Activated CD8-positive, alpha-beta memory T cell treated with anti-CD3 and anti-CD28 coated beads, Interleukin-2, amount 50 U/mL, for 1 hour (primary cell): ENCODE measurements around the gene SLPI.

Experiments used
- DNase-seq: peaks from one replicate; pipeline ENCODE4 v3.0.0-alpha.2; 2020; ENCODE audit errors: extremely low read depth

SLPI gene

GRCh38 chr20:45275338-45275737, 21.0 kb upstream of the SLPI start:
- DNase-seq: no peak

GRCh38 chr20:45269754-45270270, 15.4 kb upstream of the SLPI start:
- no peak for DNase-seq

GRCh38 chr20:45269056-45269455, 14.7 kb upstream of the SLPI start:
- no peak for DNase-seq

DNA sequence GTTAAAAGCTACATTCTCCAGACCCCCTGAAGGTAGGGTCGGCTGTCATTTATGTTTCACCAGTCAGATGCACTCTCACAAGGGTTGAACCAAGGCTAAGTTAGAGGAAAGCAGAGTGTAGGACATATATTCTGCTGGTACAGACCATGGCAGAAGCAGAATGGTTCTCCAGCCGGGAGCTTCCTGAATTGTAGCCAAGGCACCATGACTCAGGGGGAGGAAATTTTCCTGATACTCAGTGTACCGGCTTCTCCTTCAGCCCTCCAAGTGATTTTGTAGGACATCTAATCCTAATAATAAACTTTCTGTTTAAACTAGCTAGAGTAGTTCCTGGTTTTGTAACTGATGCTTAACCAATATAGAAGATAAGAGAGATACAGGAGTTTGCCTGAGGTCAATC, 14.2 kb upstream of the SLPI start:
- no peak for DNase-seq

- DNase-seq: no peak
These were observed 12.6 kb upstream of the SLPI start for GRCh38 chr20:45266977-45267376.

DNA sequence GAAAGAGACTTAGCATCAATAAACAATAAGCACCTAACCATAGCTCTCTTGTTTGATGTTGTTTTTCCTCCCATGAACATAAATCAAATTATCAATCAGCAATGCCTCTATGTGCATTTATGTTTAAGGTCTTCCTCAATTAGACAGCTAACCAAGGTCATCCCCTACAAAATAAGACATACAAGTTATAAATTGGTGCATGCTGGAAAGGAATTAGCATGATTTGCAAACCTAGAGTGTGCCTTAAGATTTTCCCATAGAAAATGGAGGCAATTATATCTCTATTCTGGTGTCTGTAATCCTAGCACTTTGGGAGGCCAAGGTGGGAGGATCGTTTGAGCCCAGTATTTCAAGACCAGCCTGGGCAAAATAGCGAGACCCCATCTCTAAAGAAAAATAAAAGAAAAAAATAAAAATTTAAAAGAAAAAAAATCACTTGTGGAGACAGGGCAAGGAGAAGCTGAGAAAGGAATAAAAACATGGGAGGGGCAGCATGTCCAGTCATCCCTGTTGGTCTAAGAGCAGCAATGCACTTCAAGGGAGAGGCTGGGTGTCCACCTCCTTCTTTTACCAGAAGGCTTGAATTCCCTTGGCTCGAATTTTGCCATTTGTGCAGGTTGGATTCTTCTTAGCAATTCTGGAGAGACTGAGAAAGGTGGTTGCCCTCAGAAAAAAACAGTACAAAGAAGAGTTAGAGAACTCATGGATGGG, 9.3 kb upstream of the SLPI start:
- DNase-seq: no peak

- no peak for DNase-seq
These were observed 4.3 kb upstream of the SLPI start for GRCh38 chr20:45258664-45259063.

- no peak for DNase-seq
These were observed 3.9 kb upstream of the SLPI start for GRCh38 chr20:45258259-45258658.

GRCh38 chr20:45257711-45258110, 3.3 kb upstream of the SLPI start:
- DNase-seq: no peak

DNA sequence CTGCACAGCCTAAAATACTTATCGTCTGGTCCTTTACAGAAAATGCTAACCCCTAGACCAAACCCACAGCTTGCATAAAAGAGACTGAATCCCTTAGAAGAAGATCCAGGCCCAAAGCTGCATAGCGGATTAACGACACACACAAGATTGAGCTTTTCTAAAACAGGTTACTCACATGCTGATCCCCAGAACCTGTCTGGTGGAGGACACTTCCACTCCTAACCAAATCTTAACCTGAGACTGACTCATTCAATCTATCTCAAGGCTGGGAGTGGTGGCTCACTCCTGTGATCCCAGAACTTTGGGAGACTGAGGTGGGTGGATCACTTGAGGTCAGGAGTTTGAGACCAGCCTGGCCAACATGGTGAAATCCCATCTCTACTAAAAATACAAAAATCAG, 2.8 kb upstream of the SLPI start:
- DNase-seq: no peak

- DNase-seq: no peak
These were observed 1.1 kb downstream of the SLPI start for GRCh38 chr20:45253261-45253660.

DNA sequence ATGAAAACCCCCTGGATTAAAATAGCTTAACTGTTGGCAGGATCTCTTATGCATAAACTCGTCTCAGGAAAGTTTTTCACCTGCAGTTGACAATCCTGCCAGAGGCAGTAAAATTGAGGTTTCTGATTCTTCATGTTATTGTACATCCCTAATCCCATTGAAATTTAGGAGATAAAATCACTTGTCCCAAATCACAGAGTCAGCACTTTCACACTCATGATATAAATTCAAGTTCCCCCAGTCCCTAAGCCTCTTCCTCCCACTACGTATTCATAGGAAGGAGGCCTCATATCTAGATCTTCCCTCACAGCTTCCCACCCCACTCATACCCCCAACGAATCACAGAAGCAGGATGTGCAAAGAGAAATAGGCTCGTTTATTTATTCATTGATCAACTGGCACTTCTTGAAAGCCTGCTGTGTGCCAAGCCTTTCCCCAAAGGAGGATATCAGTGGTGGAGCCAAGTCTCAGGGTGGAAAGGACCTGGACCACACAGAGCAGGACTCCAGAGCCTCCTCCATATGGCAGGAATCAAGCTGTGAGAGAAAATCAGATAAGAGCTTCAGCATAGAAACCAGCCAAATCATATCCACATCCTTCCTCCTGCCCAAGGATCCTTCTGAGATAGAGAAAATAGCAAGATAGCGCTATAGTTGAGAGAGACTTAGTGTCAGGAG, 2.3 kb downstream of the SLPI start:
- DNase-seq: no peak

- no peak for DNase-seq
These were observed 5.8 kb downstream of the SLPI start for GRCh38 chr20:45248609-45249008.

DNA sequence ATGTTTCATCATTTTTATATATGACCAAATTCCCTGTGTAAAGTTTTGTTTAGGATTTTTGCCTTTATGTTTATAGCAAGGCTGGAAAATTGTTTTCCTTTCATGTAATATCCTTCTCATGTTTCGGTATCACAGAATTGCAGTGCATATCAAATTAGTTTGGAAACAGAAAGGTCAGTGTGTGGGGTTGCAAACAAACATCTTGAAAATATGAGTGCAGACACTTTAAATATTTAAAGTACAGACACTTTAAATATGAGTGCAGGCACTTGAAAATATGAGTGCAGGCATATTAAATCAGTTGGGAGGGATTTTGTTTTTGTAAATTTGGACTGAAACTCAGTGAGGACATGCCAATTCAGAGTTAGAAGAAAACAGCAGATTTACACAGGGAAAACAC, 6.5 kb downstream of the SLPI start:
- DNase-seq: no peak

GRCh38 chr20:45246109-45246508, 8.3 kb downstream of the SLPI start:
- no peak for DNase-seq

GRCh38 chr20:45238139-45238538, 16.2 kb downstream of the SLPI start:
- no peak for DNase-seq

GRCh38 chr20:45235995-45236394, 18.4 kb downstream of the SLPI start:
- no peak for DNase-seq

- DNase-seq: no peak
These were observed 23.7 kb downstream of the SLPI start for GRCh38 chr20:45230631-45231030.

DNA sequence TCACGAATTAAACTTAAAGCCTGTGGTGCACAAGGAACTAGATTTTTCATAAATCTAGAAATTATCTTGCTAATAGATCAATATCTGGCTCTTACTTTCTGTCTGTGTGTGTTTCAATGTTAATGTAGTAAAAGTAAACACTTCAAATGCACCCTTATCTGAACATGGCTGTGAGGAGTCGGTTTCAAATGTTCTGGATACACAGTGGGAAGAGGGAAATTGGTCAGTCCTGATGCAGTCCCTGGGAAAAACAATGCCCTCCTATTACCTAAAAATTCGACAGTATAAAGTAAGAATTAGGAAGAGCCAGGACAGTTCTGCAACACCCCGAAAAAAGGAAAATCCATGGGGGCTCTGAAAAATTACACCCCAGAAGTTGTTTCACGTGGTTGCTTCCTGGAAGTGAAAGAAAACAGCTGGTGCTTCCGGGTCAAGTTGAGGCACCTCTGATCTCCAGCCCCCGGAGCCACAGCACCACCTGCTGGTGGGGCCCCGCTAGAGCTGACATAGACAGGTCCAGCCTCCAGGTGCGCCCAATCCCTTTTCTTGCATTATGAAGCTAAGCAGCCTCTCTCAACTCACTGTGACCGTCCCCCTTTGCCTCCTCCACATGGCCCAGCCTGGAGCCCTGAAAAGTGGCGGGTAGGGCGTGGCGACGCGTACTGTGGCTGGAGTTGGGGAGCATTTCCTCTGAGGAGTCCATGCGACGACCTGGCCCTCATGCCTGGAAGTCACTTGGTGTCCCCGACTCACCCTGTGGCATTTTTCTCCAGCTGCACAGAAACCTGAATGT, 24.9 kb downstream of the SLPI start:
- no peak for DNase-seq

- DNase-seq: no peak
These were observed 28.1 kb downstream of the SLPI start for GRCh38 chr20:45226287-45226686.

DNA sequence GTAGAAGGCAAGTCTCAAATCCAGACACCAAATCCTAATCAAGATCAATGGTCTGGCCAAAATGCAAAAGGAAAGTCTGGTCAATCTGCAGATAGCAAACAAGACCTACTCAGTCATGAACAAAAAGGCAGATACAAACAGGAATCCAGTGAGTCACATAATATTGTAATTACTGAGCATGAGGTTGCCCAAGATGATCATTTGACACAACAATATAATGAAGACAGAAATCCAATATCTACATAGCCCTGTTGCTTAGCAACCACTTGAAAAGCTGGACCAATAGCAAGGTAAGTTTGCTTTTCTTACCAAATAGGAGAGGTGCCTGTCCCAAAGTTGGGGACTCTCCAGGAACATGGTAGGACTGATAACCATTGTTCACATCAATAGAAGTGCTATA, 31.2 kb downstream of the SLPI start:
- DNase-seq: no peak

DNA sequence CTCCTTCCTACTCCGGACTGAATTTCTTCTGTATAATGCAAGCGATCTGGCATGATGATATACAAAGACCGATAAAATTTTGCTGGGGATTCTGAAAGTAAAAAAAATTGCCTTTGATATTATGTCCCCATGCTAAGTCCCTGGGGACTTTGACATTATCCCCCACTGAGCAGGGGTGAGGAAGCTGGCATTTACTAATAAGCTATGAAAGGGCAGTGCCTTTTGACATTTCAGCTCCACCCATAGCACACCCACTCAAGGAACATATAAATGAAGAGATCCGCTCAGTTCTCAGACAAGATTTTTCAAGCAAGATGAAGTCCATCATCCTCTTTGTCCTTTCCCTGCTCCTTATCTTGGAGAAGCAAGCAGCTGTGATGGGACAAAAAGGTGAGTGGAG, 33.3 kb downstream of the SLPI start, which contains the start of gene SEMG2:
Gene SEMG2, plus strand, starts transcription at position 298 of the 400 bp plus-strand sequence. Its CDS starts 17 bp downstream, at position 315.
- no peak for DNase-seq

- no peak for DNase-seq
These were observed 35.7 kb downstream of the SLPI start for GRCh38 chr20:45218636-45219035.
